ENCODE measurements around the gene CLTB. TPM values are rescaled to one million over a fixed set of nuclear protein-coding genes. Genes with fewer than 3 reads are reported as not detected.

The CLTB gene, protein sequence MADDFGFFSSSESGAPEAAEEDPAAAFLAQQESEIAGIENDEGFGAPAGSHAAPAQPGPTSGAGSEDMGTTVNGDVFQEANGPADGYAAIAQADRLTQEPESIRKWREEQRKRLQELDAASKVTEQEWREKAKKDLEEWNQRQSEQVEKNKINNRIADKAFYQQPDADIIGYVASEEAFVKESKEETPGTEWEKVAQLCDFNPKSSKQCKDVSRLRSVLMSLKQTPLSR
- total RNA-seq (2014; rRNA removed; shearing (Covaris generic)) (34.0 and 41.4 TPM in 2 replicates), polyA plus RNA-seq (2016; fragmentation: Nextera tagmentation; extraction: Ambion mirVana) (26.8 and 30.1 TPM in 2 replicates)
- long read RNA-seq, transcript CLTB-202 (5 exons, 1,161 nt), result major isoform, 47 of 55 reads
- long read RNA-seq, partial matches to known transcripts, result 7 of 55 reads
- long read RNA-seq, other reads (novel, unspliced or antisense), result 0 of 55 reads

GRCh38 chr5:176415952-176416924, at the start of gene CLTB:
TSS of gene CLTB (minus strand) at chr5:176416539. CDS start at chr5:176416363, 176 bp downstream.
- H3K27ac Mint-ChIP-seq, result no peak within 1 kb of the TSS
- peaks cover 14% of the 10 kb centered on the region for H3K27me3 Mint-ChIP-seq (ENCODE audit: insufficient read depth, low read depth, poor library complexity)
- H3K27ac ChIP-seq (ENCODE audit: low read depth), result no peak within 1 kb of the TSS
- H3K27me3 ChIP-seq (ENCODE audit: insufficient read depth), result peaks cover 29% of the 10 kb centered on the region
- peaks cover 7% of the 10 kb centered on the region for H4K20me1 ChIP-seq (replicated peaks; ENCODE audit: insufficient read depth)
- 0 out of 3 replicates have a peak, but pooled peaks cover 3% of the 10 kb centered on the region for H3K4me1 Mint-ChIP-seq
- 0 out of 2 replicates have a peak, but pooled peaks cover 4% of the 10 kb centered on the region for H3F3A ChIP-seq (replicated peaks; ENCODE audit: low read depth)
- H3K4me1 ChIP-seq (ENCODE audit: insufficient read depth), result 0 out of 2 replicates have a peak, but pooled peaks cover 3% of the 10 kb centered on the region
- peak; percentile 93 for DNase-seq (ENCODE audit: low spot score)
- H3K9me3 Mint-ChIP-seq, result peaks cover 28% of the 10 kb centered on the region
- 0 out of 2 replicates have a peak, but pooled peaks cover 3% of the 10 kb centered on the region for H3K36me3 ChIP-seq (ENCODE audit: insufficient read depth)
- no peaks in the 10 kb centered on the region for H3K79me2 ChIP-seq (replicated peaks; ENCODE audit: insufficient read depth)
- H3K4me3 Mint-ChIP-seq, result peak within 1 kb of the TSS; percentile 67
- H3K36me3 Mint-ChIP-seq (ENCODE audit: low read depth), result peaks cover 9% of the 10 kb centered on the region
- peak; percentile 97 for ATAC-seq
- H3K4me2 ChIP-seq, result peak within 1 kb of the TSS; percentile 92
- H3K9me2 ChIP-seq (ENCODE audit: insufficient read depth), result 0 out of 2 replicates have a peak, but pooled peaks cover 2% of the 10 kb centered on the region
- H2AFZ ChIP-seq, result peak within 1 kb of the TSS; percentile 99
- peak within 1 kb of the TSS; percentile 85 for H3K4me3 ChIP-seq
- TF ChIP-seq REST (IDR thresholded peaks at IDR 0.05; ENCODE audit: unreplicated experiment) (no peak), CTCF (conservative IDR thresholded peaks at IDR 0.05; ENCODE audit: low read depth in 2 of 2) (peak in 1 of 2 experiments; percentile 78), EZH2phosphoT487 (IDR thresholded peaks at IDR 0.05; ENCODE audit: unreplicated experiment) (no peak), POLR2AphosphoS5 (IDR thresholded peaks at IDR 0.05; ENCODE audit: low read depth) (0 out of 2 replicates have a peak, but pooled peaks have one; percentile 27), ZNF114 (CRISPR knock-in tag; IDR thresholded peaks at IDR 0.05) (no peak), NANOG (IDR thresholded peaks at IDR 0.05; ENCODE audit: borderline replicate concordance) (no peak), CREB1 (CRISPR knock-in tag; IDR thresholded peaks at IDR 0.05; ENCODE audit: low read depth) (peak; percentile 97)
